Right atrium auricular region (tissue), 2 donors: ENCODE measurements around the gene IFITM2. TPM values are rescaled to one million over a fixed set of nuclear protein-coding genes. Genes with fewer than 3 reads are reported as not detected.
A peak's percentile ranks its signal among the peaks of the same experiment; 100 is the strongest.
"Not testable (repeated sequence)": the region's sequence is repeated elsewhere in the genome, so short reads cannot be mapped to it uniquely, and the experiment has no call there.

Source experiments
- DNase-seq: peaks from one replicate; pipeline ENCODE4 v3.0.0-alpha.2; 2019; ENCODE audit warnings: low spot score
- H3K27ac ChIP-seq, 2 donors: fragments of 200-600 bp; sonication (generic); 1 replicate in 1 of 2; 2 replicates in 1 of 2; pipeline ENCODE4 v1.5.1; 2016 to 2019
- H3K27me3 ChIP-seq, 2 donors: fragments of 200-600 bp; sonication (generic); one replicate each; pipeline versions ENCODE4 v1.5.1 to v1.6.0; 2017 to 2019
- H3K36me3 ChIP-seq: fragments of 200-600 bp; sonication (generic); one replicate; pipeline ENCODE4 v1.5.1; 2016
- H3K4me1 ChIP-seq, 2 donors: fragments of 200-600 bp; sonication (generic); one replicate each; pipeline versions ENCODE4 v1.5.1 to v1.6.0; 2017 to 2019
- H3K4me3 ChIP-seq, 2 donors: fragments of 200-600 bp; sonication (generic); 1 replicate in 1 of 2; 2 replicates in 1 of 2; pipeline ENCODE4 v1.5.1; 2017 to 2019; ENCODE audit warnings: mild to moderate bottlenecking in 1 of 2, moderate library complexity in 1 of 2
- H3K9me3 ChIP-seq, 2 donors: fragments of 200-600 bp; sonication (generic); one replicate each; pipeline ENCODE4 v1.5.1; 2019
- total RNA-seq, 2 donors: library from RNA; depleted of rRNA; stranded (reverse); fragments of >200 nt; gene quantifications; one replicate each; pipeline ENCODE4 v1.1.0, GENCODE V29; 2016
- TF ChIP-seq, protein P1 (sequence below), 2 donors: fragments of 200-600 bp; sonication (generic); IDR thresholded peaks; one replicate each; pipeline ENCODE4 v1.5.1; 2019; ENCODE audit warnings: antibody characterized with exemption in 2 of 2

Gene IFITM2
- total RNA-seq, 2 donors from 2014 or later: 120 to 296 TPM

DNA sequence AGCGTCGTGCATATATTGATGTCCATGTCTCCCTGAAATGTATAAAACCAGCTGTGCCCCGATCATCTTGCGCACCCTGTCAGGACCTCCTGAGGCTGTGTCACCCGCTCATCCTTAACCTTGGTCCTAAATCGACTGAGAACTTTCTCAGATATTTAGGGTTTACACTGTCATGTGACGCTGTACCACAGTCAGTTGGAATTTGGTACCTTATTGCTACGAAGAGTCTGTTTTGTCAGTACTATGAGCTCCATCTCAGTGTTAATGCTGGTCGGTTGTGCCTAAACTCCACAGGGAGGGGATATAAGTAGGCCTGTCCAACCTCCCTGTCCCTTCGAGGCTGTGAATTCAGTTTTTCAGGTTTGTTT lies 1.8 kb upstream of the IFITM2 start:
- Histone ChIP-seq H3K9me3 (no peaks in the 10 kb centered on the region), H3K4me3 (no peak overlapping the region), H3K27ac (peak overlapping the region in 1 of 2 donors; percentile 87), H3K36me3 (no peaks in the 10 kb centered on the region), H3K4me1 (peaks cover 0 to 7% of the 10 kb centered on the region in 2 donors), H3K27me3 (no peaks in the 10 kb centered on the region)
- TF ChIP-seq, protein P1, sequence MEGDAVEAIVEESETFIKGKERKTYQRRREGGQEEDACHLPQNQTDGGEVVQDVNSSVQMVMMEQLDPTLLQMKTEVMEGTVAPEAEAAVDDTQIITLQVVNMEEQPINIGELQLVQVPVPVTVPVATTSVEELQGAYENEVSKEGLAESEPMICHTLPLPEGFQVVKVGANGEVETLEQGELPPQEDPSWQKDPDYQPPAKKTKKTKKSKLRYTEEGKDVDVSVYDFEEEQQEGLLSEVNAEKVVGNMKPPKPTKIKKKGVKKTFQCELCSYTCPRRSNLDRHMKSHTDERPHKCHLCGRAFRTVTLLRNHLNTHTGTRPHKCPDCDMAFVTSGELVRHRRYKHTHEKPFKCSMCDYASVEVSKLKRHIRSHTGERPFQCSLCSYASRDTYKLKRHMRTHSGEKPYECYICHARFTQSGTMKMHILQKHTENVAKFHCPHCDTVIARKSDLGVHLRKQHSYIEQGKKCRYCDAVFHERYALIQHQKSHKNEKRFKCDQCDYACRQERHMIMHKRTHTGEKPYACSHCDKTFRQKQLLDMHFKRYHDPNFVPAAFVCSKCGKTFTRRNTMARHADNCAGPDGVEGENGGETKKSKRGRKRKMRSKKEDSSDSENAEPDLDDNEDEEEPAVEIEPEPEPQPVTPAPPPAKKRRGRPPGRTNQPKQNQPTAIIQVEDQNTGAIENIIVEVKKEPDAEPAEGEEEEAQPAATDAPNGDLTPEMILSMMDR (IDR thresholded peaks at IDR 0.05): no peak
- no peak for DNase-seq

DNA sequence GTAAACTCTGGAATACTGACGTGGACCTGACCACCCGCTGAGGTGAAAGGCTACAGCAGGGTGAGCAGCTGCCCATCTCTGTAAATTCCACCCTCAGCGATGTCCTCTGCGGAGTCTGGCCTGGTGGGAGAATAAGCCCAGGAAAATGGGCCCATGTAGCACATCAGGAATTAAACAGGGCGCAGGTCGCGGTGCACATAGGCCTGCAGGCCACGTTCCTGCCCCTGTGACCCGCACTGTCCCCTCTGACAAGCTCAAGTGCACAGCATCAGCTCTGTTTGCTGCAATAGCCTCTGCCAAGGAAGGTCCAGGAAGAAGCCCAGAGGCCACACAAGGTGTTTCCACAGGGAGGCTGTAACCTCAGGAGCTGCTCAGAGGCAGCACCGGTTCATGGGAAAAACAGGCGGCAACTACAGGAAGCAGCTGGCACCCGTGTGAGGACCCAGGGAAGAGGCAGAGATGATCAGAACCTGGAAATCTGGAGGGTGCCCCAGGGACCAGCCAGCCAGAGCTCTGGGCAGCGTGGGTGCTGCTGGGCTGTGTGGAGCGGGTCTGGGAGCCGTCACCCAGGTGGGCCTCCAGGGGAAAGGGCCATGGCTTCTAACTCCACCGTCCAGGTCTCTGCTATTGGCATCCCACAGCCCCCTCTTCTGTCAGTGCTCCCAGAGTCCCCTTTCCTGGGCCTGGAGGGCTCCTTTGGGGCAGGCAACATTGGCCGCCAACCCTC lies 808 bp upstream of the IFITM2 start:
- no peaks in the 10 kb centered on the region for H3K9me3 ChIP-seq
- DNase-seq: no peak
- H3K27ac ChIP-seq: peak overlapping the region; percentile 32 to 87
- H3K4me1 ChIP-seq: peaks cover 0 to 9% of the 10 kb centered on the region in 2 donors
- H3K4me3 ChIP-seq: no peak overlapping the region
- H3K27me3 ChIP-seq: no peaks in the 10 kb centered on the region
- TF ChIP-seq, protein P1 (IDR thresholded peaks at IDR 0.05): no peak
- H3K36me3 ChIP-seq: no peaks in the 10 kb centered on the region

DNA sequence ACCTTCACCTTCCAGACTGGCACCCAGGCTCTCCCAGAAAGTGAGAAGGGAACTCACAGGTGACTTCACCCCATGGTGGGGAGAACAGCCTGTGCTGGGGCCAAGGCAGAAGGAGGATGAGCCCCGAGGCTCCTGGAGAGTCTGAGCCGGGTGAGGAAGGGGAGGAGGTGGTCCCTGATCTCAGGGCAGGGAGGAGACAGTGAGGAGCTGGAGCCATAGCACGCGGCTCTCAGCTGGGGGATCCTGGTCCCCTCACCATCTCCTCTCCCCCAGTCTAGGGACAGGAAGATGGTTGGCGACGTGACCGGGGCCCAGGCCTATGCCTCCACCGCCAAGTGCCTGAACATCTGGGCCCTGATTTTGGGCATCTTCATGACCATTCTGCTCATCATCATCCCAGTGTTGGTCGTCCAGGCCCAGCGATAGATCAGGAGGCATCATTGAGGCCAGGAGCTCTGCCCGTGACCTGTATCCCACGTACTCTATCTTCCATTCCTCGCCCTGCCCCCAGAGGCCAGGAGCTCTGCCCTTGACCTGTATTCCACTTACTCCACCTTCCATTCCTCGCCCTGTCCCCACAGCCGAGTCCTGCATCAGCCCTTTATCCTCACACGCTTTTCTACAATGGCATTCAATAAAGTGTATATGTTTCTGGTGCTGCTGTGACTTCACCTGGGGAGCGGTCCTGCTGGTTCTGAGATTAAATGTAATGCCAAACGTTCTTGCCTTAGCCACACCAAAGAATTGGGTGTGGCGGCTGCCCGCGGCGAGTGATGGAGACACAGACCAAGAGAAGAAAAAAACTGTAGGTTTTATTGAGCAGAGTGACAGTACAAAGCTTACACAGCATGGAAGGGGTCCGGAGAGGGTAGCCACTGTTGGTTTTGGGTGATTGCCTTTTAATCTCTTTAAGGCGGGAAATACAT lies 1.4 kb downstream of the IFITM2 start:
- Histone ChIP-seq H3K27ac (peak overlapping the region; percentile 83 to 87), H3K4me1 (peaks cover 0 to 27% of the 10 kb centered on the region in 2 donors), H3K4me3 (peak overlapping the region; percentile 50 to 57)
- not testable (repeated sequence) for H3K36me3 ChIP-seq, H3K9me3 ChIP-seq, H3K27me3 ChIP-seq, DNase-seq

DNA sequence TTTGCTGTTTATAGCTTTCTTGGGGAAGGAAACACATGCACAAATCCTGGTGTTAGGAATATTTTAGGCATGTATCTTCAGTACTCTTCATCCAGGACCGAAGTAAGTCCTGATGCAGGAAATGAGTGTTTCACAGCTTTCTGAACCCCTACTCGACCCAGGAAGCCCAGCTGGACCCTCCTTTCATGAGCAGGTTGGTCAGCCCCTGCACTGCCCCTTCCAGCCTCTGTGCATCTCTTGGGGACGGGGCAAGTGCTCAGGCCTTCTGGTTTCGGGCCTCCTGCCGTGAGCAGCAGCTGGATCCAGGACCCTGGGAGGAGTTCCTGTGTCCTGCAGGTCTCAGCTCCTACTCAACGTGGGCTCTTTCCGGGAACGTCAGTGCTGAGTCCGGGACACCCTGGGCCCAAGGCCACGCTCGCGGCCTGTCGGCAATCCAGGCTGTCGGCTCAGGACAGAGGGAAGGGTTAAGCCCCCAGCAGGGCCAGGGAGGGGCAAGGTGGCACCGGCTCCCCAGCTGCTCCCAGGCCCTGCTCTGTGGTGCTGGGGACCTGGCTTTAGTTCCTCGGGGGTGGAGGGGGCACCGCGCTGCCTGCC lies 2.5 kb downstream of the IFITM2 start:
- peak overlapping the region; percentile 50 to 57 for H3K4me3 ChIP-seq
- not testable (repeated sequence) for H3K27me3 ChIP-seq, H3K9me3 ChIP-seq, DNase-seq, H3K36me3 ChIP-seq
- H3K4me1 ChIP-seq: peaks cover 0 to 28% of the 10 kb centered on the region in 2 donors
- H3K27ac ChIP-seq: peak overlapping the region; percentile 83 to 87

DNA sequence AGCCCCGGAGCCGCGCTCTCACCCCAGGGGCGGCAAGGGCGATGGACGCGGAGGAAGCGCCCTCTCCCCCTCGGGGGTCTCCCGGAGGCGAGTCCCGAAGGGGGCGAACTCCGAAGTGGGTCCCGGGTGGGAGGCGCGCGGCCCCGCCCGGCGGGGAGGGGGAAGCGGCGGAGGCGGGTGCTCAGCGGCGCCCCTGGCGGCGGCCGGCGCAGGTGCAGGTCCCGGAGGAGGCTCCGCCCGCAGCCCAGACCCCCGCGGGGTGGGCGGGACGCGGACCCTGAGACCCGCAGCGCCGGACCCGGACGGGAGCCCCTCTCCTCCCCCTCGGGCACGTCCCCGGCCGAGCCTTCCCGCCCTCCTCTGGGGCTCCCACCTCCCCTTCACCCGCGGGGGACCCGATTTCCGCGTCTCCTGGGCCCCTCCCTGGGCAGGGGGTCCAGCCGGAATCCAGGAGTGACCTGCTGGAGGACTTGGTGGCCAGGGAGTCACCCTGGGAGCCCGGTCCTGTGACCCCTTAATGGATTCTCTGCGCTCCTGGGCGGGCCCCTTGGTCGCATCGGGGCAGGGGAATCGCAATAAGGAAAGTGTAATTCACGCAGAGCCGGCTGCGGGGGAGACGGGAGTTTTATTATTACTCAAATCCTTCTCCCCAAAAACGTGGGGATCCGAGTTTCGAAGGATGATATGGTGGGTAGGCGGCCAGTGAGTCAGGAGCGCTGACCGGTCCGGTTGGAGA lies 3.6 kb downstream of the IFITM2 start:
- Histone ChIP-seq H3K27ac (peak overlapping the region; percentile 84 to 88), H3K4me3 (peak overlapping the region; percentile 26 to 44), H3K4me1 (peaks cover 0 to 39% of the 10 kb centered on the region in 2 donors)
- H3K36me3 ChIP-seq, H3K9me3 ChIP-seq, DNase-seq, H3K27me3 ChIP-seq: not testable (repeated sequence)

DNA sequence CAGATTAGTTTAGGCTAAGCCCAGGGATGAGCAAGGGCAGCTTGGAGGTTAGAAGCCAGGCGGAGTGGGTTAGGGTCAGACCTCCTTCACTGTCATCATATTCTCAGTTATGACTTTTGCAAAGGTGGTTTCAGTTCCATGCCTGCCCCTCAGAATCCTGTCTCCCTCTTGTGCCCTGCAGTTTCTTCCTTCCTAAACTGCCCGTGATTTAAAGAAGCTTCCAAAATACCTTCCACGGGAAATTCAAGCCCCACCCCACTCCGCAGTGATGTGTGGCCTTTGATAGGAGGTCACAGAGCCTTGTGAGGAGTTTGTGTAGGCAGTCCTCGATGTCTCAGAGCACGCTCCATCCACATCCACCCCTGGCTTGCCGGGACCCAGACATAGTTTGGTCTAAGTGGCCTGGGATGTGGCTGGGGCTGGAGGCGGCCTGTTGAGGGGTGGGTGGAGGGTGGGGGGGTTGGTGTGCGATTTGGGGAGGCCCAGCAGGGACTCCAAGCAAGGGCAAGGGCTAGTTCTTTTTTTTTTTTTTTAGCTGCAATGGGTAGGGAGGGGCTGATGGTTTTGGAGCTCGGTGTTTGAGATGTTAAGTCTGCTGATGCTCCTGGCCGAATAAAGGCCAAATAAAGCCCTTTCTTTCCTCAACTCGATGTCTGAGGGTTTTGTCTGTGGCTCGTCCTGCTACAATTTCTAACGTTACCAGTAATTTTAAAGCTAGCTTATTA lies 4.6 kb downstream of the IFITM2 start:
- no peaks in the 10 kb centered on the region for H3K27me3 ChIP-seq
- DNase-seq: no peak
- TF ChIP-seq, protein P1 (IDR thresholded peaks at IDR 0.05): no peak
- peaks cover 0 to 49% of the 10 kb centered on the region in 2 donors for H3K4me1 ChIP-seq
- no peaks in the 10 kb centered on the region for H3K36me3 ChIP-seq
- H3K27ac ChIP-seq: peak overlapping the region; percentile 84 to 88
- H3K9me3 ChIP-seq: no peaks in the 10 kb centered on the region
- peak overlapping the region in 1 of 2 donors; percentile 44 for H3K4me3 ChIP-seq
